NK-92 (cell line): ENCODE results near the gene ELMO2.

Experiments
- DNase-seq: peaks from one replicate; lab custom pipeline; 2025; ENCODE audit not compliant: unreplicated experiment; lab: John Stamatoyannopoulos, UW

The ELMO2 gene

GRCh38 chr20:46406200-46406985 lies at the start of gene ELMO2:
Gene ELMO2, minus strand, starts transcription at chr20:46406615. Its CDS starts 12,133 bp downstream, at chr20:46394482.
- peak; percentile 88 for DNase-seq

GRCh38 chr20:46455729-46456128 lies 49.3 kb upstream of the ELMO2 start:
- no peak for DNase-seq

- no peak for DNase-seq
Measured at GRCh38 chr20:46446851-46447250, 40.4 kb upstream of the ELMO2 start.

- DNase-seq: no peak
Measured at GRCh38 chr20:46439837-46440236, 33.4 kb upstream of the ELMO2 start.

GRCh38 chr20:46438156-46438750 lies 31.8 kb upstream of the ELMO2 start:
- DNase-seq: no peak

GRCh38 chr20:46435146-46435545 lies 28.7 kb upstream of the ELMO2 start:
- DNase-seq: no peak

- no peak for DNase-seq
Measured at GRCh38 chr20:46434597-46434996, 28.2 kb upstream of the ELMO2 start.

GRCh38 chr20:46433051-46433450 lies 26.6 kb upstream of the ELMO2 start:
- no peak for DNase-seq

- no peak for DNase-seq
Measured at GRCh38 chr20:46430921-46431712, 24.7 kb upstream of the ELMO2 start.

GRCh38 chr20:46427384-46427783 lies 21.0 kb upstream of the ELMO2 start:
- DNase-seq: no peak

GRCh38 chr20:46423882-46424482 lies 17.6 kb upstream of the ELMO2 start:
- DNase-seq: no peak

GRCh38 chr20:46423342-46423741 lies 16.9 kb upstream of the ELMO2 start:
- DNase-seq: no peak

GRCh38 chr20:46420878-46421277 lies 14.5 kb upstream of the ELMO2 start:
- DNase-seq: no peak

GRCh38 chr20:46419882-46420281 lies 13.5 kb upstream of the ELMO2 start:
- DNase-seq: no peak

GRCh38 chr20:46416839-46417238 lies 10.4 kb upstream of the ELMO2 start:
- no peak for DNase-seq

- DNase-seq: no peak
Measured at GRCh38 chr20:46416421-46416820, 10.0 kb upstream of the ELMO2 start.

- no peak for DNase-seq
Measured at GRCh38 chr20:46415773-46416172, 9.4 kb upstream of the ELMO2 start.

GRCh38 chr20:46414608-46415007 lies 8.2 kb upstream of the ELMO2 start:
- DNase-seq: no peak

GRCh38 chr20:46411637-46412036 lies 5.2 kb upstream of the ELMO2 start:
- no peak for DNase-seq

GRCh38 chr20:46408281-46408731 lies 1.9 kb upstream of the ELMO2 start:
- DNase-seq: no peak

- no peak for DNase-seq
Measured at GRCh38 chr20:46407671-46407996, 1.2 kb upstream of the ELMO2 start.
